Measurements from ENCODE around the gene DIS3L2.
"Not testable (repeated sequence)": the region's sequence is repeated elsewhere in the genome, so short reads cannot be mapped to it uniquely, and the experiment has no call there.

Gene DIS3L2

DNA sequence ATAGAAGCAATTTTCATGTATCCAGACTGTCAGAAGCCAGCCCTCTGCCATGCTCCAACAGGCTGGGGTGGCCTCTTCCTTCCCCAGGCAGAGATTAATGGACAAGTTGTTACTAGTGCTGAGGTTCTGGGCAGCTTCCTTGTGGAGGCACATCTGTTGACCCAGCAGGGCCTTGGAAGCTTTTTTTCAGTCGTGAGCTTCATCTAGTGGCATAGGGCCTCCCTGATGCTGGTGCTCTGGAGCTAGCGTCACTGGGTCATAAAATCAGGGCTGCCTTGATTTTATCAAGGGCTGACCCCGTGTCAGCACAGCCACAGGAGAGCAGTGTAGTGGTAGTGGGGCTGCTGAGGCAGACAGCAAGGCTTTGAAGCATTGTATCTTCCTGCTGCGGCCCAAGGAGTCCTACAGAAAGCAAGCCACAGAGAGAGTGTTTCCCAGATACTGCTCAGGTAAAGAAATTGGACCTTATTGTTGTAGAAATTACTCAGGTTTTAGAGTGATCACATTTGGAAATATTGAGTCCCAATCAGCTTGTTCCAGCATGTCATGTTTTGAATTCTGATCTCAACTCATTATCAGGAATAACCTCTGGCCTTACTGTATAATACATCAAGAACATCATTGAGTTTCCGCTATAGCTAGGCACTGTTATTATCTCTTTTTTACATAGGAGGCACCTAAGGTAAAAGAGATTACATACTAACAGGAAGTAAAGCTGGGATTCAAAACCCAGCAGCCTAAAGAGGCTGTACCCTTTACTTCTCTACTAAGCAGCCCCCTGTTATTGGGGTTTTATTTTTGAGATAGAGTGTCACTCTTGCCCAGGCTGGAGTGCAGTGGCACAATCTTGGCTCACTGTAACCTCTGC is 324.7 kb downstream of the DIS3L2 start:
- in situ Hi-C loops (cut with MboI; ENCODE audit: low sequenced_read_pairs), result no loop called here

DNA sequence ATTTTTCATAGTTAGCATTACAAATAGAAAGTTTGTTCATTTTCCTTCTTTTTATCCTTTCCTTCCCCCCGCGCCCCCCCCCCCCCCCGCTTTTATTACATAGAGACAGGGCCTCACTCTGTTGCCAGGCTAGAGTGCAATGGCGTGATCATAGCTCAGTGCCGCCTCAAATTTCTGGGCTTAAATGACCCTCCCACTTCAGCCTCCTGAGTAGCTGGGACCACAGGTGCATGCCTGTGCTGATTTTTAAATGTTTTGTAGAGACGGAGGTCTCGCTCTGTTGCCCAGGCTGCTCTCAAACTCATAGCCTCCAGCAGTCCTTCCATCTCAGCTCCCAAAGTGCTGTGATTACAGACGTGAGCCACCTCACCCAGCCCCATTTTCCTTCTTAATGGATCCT is 325.8 kb downstream of the DIS3L2 start:
- in situ Hi-C loops (cut with MboI; ENCODE audit: low sequenced_read_pairs), result no loop called here

- in situ Hi-C loops (cut with MboI; ENCODE audit: low sequenced_read_pairs), result no loop called here
These were observed 327.0 kb downstream of the DIS3L2 start for GRCh38 chr2:232288489-232289030.

DNA sequence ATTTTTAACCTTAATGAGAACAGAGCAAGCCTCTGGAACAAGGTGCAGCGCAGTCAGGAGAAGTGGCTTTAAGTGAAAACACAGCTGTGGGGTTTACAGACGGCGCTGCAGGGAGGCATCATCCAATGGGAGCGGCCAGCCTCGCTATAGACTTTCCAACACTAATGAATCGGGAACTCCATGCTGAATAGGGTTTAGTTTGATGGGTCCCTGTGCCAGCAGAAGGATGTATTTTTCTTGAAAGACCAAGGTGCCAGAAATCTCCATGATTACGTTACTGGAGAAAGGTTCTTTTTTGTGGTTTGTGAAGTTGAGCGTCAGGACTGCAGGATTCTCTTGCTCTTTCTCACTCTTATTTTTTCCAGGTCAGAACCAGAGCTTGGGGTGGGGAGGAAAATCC is 329.2 kb downstream of the DIS3L2 start:
- in situ Hi-C loops (cut with MboI; ENCODE audit: low sequenced_read_pairs), result no loop called here

DNA sequence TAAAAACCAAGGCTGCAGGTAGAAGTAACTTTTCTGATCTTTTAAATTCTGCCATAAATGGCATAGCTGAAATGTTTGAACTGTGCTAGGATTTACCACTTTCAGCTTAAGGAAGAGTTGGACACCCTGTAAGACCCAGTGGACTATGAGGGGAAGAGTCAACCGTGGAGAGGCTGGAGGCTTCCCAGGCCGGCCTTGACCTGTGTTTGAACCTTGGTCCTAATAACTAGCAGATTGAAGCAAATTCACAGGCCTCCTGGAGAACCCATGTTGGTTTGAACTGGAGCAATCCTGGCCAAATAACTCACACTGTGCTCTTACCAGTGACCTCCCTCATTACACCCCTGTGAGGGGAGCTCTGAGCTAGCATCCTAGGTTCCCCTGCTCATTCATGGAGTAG is 329.8 kb downstream of the DIS3L2 start:
- in situ Hi-C loops (cut with MboI; ENCODE audit: low sequenced_read_pairs), result no loop called here

- in situ Hi-C loops (cut with MboI; ENCODE audit: low sequenced_read_pairs), result no loop called here
These were observed 331.1 kb downstream of the DIS3L2 start for GRCh38 chr2:232292395-232293154.

- in situ Hi-C loops (cut with MboI; ENCODE audit: low sequenced_read_pairs), result no loop called here
These were observed 331.7 kb downstream of the DIS3L2 start for GRCh38 chr2:232293191-232293590.

- in situ Hi-C loops (cut with MboI; ENCODE audit: low sequenced_read_pairs), result no loop called here
These were observed 334.5 kb downstream of the DIS3L2 start for GRCh38 chr2:232295971-232296370.

- in situ Hi-C loops (cut with MboI; ENCODE audit: low sequenced_read_pairs), result no loop called here
These were observed 335.4 kb downstream of the DIS3L2 start for GRCh38 chr2:232296776-232297525.

GRCh38 chr2:232299084-232299483 is 337.6 kb downstream of the DIS3L2 start:
- in situ Hi-C loops (cut with MboI; ENCODE audit: low sequenced_read_pairs), result no loop called here

- in situ Hi-C loops (cut with MboI; ENCODE audit: low sequenced_read_pairs), result no loop called here
These were observed 338.6 kb downstream of the DIS3L2 start for GRCh38 chr2:232299927-232300674.

GRCh38 chr2:232300894-232301387 is 339.4 kb downstream of the DIS3L2 start:
- in situ Hi-C loops (cut with MboI; ENCODE audit: low sequenced_read_pairs), result no loop called here

DNA sequence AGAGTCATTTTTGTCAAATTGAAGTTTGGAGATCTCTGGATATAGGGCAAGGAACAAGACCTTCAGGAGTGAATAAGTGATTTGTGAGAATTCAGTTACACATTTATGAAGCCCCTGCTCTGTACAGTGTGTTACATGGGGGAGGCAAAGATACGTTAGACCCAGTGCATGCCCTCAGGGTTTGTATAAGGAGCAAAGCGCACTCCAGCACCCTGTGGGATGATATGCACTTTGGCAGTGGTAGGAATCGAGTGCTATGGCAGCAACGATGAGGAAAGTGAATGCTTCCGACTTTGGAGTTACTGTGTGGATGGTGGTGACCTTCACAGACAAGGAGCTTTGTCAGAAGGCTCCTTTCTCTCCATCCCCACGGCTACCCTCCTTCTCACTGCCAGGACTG is 342.7 kb downstream of the DIS3L2 start:
- in situ Hi-C loops (cut with MboI; ENCODE audit: low sequenced_read_pairs), result no loop called here

DNA sequence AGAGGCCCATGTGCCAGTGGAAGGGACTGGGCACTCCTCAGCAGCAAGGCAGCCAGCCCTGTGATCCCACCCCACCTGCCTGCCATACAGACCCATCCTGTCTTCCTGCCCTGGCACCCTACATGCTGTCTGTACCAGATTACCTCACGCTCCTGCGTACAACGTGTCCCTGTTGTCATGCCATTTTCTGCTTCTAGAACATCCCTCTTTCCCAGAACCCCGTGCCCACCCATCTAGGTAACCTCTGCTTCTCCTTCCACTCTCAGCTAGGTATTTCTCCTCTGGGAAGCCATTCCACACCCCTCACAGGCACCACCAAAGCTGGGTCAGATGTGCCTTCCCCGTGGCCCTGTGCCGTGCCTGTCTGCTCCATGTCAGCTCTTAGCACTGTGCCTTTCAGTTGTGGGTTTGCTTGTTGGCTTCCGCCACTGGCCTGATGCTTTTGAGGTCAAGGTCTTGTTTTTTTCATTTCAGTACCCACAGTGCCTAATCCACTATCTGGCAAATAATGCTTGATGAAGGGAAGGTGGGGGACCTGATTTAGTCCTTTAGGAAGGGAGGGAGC is 345.3 kb downstream of the DIS3L2 start:
- in situ Hi-C loops (cut with MboI; ENCODE audit: low sequenced_read_pairs), result no loop called here

DNA sequence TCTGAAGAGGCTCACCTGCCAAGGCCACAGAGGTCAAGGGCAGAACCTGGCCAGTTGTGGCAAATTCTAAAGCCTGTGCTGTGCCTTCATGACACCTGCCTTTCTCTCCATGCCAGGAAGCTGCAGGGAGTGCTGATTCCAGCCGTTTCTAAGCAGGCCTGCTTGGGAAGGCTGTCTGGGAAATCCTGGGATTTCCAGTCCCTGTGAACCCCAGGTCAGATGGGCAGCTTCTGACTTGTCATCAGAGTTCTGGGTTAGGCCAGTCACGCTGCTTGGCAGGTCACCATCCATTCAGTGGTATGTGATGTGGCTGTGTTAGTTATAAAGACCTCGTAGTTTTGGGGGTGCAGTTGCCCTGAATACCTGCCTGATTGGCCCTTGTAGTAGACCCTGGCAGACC is 346.3 kb downstream of the DIS3L2 start:
- in situ Hi-C loops (cut with MboI; ENCODE audit: low sequenced_read_pairs), result no loop called here

DNA sequence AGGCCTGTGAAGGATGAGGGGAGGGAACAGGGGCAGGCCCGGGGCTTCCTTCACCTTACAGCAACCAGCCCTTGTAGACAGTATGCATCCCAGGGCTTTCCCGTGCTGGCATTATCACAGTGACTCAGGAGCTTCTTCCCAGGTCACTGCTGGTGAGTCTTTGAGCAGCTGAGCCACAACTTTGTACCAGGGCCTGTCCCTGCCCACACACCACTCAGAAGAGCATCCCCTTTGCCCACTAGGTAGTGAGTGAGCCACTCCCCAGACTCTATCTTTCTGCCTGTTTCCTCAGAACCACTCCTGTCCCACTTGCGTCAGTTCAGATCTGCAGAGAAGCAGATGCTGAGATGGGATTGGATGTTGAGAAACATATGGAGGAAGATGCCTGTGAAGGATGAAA is 347.5 kb downstream of the DIS3L2 start:
- in situ Hi-C loops (cut with MboI; ENCODE audit: low sequenced_read_pairs), result no loop called here

- in situ Hi-C loops (cut with MboI; ENCODE audit: low sequenced_read_pairs), result no loop called here
These were observed 348.1 kb downstream of the DIS3L2 start for GRCh38 chr2:232309592-232309991.

- in situ Hi-C loops (cut with MboI; ENCODE audit: low sequenced_read_pairs), result no loop called here
These were observed 348.6 kb downstream of the DIS3L2 start for GRCh38 chr2:232310121-232310520.

DNA sequence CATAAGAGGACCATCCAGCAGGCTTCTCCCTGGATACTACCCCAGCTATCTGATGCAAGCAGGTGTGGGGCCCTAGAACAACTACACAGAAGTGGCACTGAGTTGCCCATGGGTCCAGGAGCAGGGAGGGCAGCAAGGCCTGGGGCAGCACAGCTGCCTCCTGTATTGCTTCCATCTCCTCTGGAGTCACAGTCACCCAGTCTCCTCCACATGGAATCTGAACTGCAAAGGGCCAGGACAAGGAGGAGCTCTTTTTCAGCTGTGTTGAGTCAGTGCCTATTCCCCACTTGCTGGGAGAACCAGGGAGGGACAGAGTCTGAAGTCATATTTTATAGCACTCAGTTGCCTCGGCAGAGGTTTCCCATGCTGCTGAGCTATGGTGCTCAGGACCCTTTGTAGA is 349.2 kb downstream of the DIS3L2 start:
- in situ Hi-C loops (cut with MboI; ENCODE audit: low sequenced_read_pairs), result no loop called here

- in situ Hi-C loops (cut with MboI; ENCODE audit: low sequenced_read_pairs), result not testable (repeated sequence)
These were observed 352.1 kb downstream of the DIS3L2 start for GRCh38 chr2:232313645-232314044.

All from HL-60/S4 treated with retinoic acid at 250 ng/mL for 4 days and 3 days (cell line).